NCI-H2029 treated with DMSO at 0.1 percent for 48 hours (cell line): ENCODE results near the gene XPR1.

Source experiments
- DNase-seq: peaks from one replicate; lab custom pipeline; 2025; lab: John Stamatoyannopoulos, UW

Gene XPR1

GRCh38 chr1:180892272-180892671 is 260.4 kb downstream of the XPR1 start:
- no peak for DNase-seq

DNA sequence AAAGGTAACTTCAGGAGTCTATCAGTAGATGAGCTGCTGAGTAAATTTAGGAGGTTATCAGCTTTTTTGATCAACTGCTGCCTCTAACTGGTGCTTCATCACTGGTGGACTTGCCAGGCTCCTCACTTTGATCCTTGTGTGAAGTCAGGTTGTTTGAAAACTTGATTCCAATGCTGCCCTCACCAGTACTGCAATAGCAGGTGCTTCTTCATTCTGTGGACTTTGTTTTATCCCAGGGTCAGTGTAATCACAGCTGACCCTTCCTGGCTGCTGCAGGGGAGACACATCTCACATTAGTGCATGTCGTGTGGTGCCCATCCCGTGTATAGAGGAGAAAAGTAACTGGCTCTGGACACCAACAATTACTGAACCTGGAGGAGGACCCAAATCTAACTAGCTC is 260.9 kb downstream of the XPR1 start:
- DNase-seq = no peak

DNA sequence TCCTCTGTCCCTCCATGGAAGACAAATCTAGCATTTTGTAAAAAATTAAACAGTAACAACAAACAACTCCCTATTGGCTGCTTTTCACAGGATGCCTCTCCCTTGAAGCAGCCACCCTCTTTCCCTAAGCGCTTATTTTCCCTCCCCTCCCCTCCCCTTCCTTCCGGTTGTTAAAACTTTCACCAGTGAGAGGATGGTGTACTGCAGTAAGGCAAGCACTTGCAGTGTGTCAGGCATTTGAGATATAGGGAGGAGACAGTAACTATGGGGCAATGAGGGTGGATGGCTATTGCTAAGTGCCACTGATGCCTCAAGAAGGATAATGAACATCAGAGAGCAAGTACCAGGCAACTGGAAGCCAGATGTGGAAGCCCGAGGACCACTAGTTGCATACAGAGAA is 261.8 kb downstream of the XPR1 start:
- no peak for DNase-seq

DNA sequence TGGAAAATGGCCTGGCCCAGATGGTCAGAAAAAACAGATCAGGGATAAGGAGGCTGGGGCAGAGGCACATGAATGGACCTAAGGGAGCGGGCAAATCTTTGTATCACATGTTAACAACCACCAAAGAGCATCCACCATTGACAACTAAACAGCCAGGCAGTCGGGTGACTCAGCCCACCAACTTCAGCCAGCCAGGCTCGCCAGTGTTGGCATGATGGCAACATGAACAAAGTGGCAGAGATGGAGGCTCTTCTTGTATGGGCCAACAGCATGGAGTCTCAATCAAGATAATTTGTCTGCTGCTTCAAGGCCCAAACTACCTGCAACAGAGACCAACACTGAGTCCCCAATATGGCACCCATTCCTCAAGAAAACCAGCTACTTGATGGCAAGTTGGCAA is 264.3 kb downstream of the XPR1 start:
- DNase-seq = no peak

GRCh38 chr1:180898441-180899219 is 266.8 kb downstream of the XPR1 start:
- no peak for DNase-seq

- no peak for DNase-seq
These were observed 267.4 kb downstream of the XPR1 start for GRCh38 chr1:180899262-180899661.

GRCh38 chr1:180901076-180901990 is 269.5 kb downstream of the XPR1 start:
- DNase-seq = no peak

DNA sequence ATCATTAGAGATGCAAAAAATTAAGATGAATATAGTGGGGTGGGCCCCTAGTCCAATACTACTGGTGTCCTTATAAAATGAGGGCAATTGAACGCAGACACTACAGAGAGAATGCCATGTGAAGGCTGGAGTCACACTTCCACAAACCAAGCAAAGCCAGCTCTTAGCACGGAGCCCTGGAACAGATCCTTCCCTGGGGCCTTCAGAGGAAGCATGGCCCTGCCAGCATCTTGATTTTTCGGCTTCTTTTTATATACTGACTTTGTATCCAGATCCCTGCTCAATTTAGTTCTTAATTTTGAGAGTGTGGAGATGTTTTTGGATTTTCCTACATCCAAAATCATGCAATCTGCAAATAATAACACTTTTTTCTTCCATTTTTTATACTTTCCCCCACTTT is 270.7 kb downstream of the XPR1 start:
- no peak for DNase-seq

- DNase-seq = no peak
These were observed 274.1 kb downstream of the XPR1 start for GRCh38 chr1:180905927-180906326.

GRCh38 chr1:180906511-180906910 is 274.7 kb downstream of the XPR1 start:
- DNase-seq = no peak

GRCh38 chr1:180907313-180908055 is 275.7 kb downstream of the XPR1 start:
- DNase-seq = no peak

DNA sequence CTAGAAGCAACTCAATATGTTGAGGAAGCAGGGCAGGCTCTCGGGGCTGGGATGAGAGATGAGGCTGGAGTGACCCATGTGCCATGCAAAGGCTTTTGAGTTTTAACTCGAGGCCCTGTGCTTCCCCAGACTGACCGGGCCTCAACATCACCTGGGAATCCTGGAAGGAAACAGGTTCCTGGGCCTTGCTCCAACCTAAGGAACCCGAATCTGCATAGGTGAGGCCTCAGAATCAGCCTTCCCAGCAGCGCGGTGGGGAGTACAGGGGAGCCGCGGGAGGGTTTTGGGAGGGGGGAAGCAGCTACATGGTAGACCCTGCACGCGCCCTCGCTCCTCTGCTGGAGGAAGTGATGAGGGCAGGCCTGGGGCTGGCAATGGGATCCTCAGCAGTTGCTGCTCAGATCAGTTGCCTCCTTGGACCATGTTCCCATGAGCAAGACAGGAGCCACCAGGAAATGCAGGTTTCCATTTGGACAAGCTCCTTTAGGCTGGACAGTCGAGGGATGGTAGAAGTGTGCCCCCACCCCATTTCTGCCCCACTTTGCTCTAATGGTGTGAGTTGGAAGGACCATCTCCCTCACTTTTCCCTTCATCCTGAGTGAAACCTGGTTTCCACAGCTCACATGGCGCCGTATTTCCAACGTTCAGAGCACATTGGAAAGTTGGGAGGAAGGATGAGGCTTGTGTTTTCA is 276.4 kb downstream of the XPR1 start:
- DNase-seq = no peak

GRCh38 chr1:180909005-180909414 is 277.2 kb downstream of the XPR1 start:
- DNase-seq = no peak

GRCh38 chr1:180909462-180909976 is 277.7 kb downstream of the XPR1 start:
- DNase-seq = no peak

GRCh38 chr1:180911640-180912191 is 279.9 kb downstream of the XPR1 start:
- DNase-seq = no peak

- no peak for DNase-seq
These were observed 280.5 kb downstream of the XPR1 start for GRCh38 chr1:180912211-180912800.

DNA sequence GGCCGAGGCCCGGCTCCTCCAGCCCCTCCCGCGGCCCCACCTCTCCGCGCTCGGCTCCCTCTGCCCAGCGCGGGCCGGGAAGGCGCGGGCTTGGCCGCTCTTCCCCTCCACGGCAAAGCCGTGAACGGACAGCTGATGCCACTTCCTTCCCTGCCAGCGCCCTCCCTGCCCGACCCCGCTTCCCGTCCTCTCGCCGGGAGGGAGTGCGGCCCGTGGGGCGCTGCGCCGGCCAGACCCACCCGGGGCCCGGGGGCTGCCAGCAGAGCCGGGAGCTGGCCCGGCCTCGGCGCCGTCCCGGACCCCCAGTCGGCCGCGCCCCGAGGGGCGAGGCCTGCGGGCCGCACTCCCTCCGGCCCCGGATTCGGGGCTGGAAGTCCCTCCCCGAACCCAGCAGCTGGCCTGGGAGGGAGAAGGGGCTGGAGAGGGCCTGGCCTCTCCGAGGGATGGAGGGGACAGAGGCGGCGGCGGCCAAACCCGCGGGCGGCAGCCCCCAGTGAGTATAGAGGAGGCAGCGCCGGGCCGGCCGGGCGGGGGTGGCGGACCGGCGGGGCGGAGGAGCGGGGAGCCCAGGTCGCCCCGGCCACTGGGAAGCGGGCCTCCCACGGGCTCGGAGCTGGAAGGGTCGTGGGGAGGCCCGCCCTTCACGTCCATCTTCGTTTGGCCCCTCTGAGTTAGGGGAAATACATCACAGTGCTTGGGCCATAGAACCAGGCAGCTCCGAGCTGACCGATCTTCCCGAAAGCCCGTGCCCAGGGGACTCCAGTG is 281.2 kb downstream of the XPR1 start, which contains the start of gene KIAA1614:
Gene KIAA1614, plus strand, starts transcription at position 97 of the 765 bp plus-strand sequence. Its CDS starts 347 bp downstream, at position 444.
- DNase-seq = no peak

- DNase-seq = no peak
These were observed 283.7 kb downstream of the XPR1 start for GRCh38 chr1:180915426-180915965.

DNA sequence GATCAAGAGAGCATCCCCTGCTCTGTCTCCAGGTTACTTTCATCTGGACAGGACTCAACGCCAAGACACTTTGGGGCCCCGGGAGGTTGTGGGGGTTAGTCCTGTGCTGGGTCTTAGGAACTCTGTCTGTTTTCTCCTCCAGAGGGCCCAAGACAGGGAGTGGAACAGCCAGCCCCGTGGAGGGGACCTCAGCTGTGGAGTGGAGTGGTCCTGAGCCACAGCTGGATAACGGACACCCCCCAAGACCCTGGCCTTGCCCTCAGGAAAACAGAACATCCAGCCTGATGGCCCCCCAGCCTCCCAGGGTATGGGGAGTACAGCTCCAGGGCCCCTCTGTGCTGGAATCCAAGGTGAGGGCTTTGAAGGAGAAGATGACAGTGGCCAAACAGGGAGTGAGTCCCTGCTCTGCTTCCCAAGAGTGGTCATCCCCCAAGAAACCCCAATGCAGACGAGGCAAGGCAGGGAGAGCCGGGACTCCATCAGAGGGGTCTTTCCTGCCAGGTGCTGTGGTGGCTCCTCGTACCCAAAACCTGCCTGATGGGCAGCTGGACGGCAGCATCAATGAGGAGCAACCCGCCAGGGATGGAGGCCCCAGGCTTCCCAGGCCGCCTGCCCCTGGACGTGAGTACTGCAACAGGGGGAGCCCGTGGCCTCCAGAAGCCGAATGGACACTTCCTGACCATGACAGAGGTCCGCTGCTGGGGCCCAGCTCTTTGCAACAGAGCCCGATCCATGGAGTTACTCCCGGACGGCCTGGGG is 284.4 kb downstream of the XPR1 start:
- DNase-seq = no peak
